Ovary (tissue), 9 donors: ENCODE results near the gene TFDP2. TPM values are rescaled to one million over a fixed set of nuclear protein-coding genes. Genes with fewer than 3 reads are reported as not detected.

Source experiments
- DNase-seq, 5 donors: peaks; one replicate each; pipeline ENCODE4 v3.0.0-alpha.2; 2019 to 2020
- H3K27ac ChIP-seq, 2 donors: fragments of 200-600 bp; one replicate each; pipeline versions ENCODE4 v1.5.1 to v1.8.0; 2019 to 2022
- H3K27me3 ChIP-seq: fragments of 200-600 bp; one replicate; pipeline ENCODE4 v1.8.0; 2022
- H3K36me3 ChIP-seq: fragments of 200-600 bp; sonication (generic); one replicate; pipeline ENCODE4 v1.5.1; 2019
- H3K4me1 ChIP-seq: one replicate; pipeline ENCODE4 v1.8.1; 2013; ENCODE audit warnings: mild to moderate bottlenecking, moderate library complexity; ENCODE audit not compliant: insufficient read depth
- H3K4me3 ChIP-seq: fragments of 200-600 bp; sonication (generic); one replicate; pipeline ENCODE4 v1.5.1; 2017
- H3K9me3 ChIP-seq, 2 donors: fragments of 200-600 bp in 1 of 2; sonication (generic) in 1 of 2; one replicate each; pipeline versions ENCODE4 v1.5.1 to v1.8.1; 2013 to 2019; ENCODE audit warnings: mild to moderate bottlenecking in 1 of 2, moderate library complexity in 1 of 2
- EP300 ChIP-seq: sonication (generic); formaldehyde crosslinking; IDR thresholded peaks from one replicate; pipeline ENCODE4 v1.6.1; 2017; ENCODE audit warnings: antibody characterized with exemption
- POLR2A ChIP-seq: fragments of 450-650 bp; IDR thresholded peaks from one replicate; pipeline ENCODE4 v1.6.1; 2017; ENCODE audit warnings: antibody characterized with exemption, mild to moderate bottlenecking, moderate library complexity
- WGBS, 3 donors: extraction: QIAGEN DNeasy Blood & Tissue Kit in 1 of 3; methylation state at CpG; one replicate each; pipeline versions ENCODE4 v1.1.5 to v1.1.7; 2013 to 2017; 5-methylcytosine and 5-hydroxymethylcytosine counted together
- intact Hi-C, 4 donors: fragments of 100-400 bp; cut with DNase I; formaldehyde crosslinking; loops; one replicate each; pipeline versions ENCODE4 v1.11.0 to v1.15.1; 2022 to 2023
- polyA plus RNA-seq, 2 donors: library from polyadenylated mRNA; stranded (reverse); fragments of 200-250 nt in 1 of 2; fragments of 350-450 nt in 1 of 2; fragmentation: Illumina TruSeq in 1 of 2; extraction: RNeasy Lipid Tissue Mini Kit (QIAGEN cat#74804) in 1 of 2; gene quantifications; one replicate each; pipeline ENCODE4 v1.2.3, GENCODE V29; 2013 to 2014
- total RNA-seq, 7 donors: library from RNA; depleted of rRNA in 2 of 7; stranded (reverse); fragments of >200 nt in 2 of 7; fragmentation: NEBNext Ultra II Directional in 3 of 7; extraction: Animal tissue kit (Norgen Biotek cat#: 25700) in 3 of 7; gene quantifications; one replicate each; pipeline versions ENCODE4 v1.1.0 to v1.2.4, GENCODE V29; 2016 to 2023
- TF ChIP-seq, protein P1 (sequence below), 3 donors: fragments of 450-650 bp in 2 of 3; fragments of 200-600 bp in 1 of 3; IDR thresholded peaks; one replicate each; pipeline versions ENCODE4 v1.5.1 to v1.8.0; 2016 to 2022; ENCODE audit warnings: antibody characterized with exemption in 3 of 3, mild to moderate bottlenecking in 1 of 3
- donor health status: DM: no; HTN: no; CAD: no; lungs with moderate emphysema.
- donor health status: DM: no; HTN: no; CAD: no.
- donor health status: Bipolar disorder and iron deficiency.
- donor health status: DM: yes; HTN: yes; CAD: no.
- donor health status: DM: no; HTN: no; CAD: no.
- donor health status: DM: yes; HTN: yes; CAD: no.

TFDP2 gene
- total and polyA plus RNA-seq, 9 donors: 25.7 to 89.8 (median 78.4) TPM

DNA sequence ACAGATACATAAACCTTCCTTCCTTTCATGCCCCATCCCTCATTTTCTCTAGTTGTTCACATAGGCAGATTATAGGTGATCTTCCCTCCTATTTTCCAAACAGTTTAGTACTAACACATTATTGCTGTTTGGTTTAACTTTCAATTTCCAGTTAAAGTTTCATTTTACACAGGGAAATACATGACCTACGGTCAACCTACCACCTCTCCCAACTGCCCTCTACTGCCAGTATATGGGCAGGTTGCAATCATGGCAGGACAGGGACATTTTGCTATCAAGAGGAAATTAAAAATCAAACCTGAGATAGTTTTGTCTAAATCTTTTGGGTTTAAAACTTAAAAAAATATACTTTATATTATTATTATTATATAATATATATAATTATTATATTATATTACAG is 26.1 kb upstream of the TFDP2 start:
- no peaks in the 10 kb centered on the region for H3K36me3 ChIP-seq
- H3K4me3 ChIP-seq: no peak overlapping the region
- TF ChIP-seq, protein P1, sequence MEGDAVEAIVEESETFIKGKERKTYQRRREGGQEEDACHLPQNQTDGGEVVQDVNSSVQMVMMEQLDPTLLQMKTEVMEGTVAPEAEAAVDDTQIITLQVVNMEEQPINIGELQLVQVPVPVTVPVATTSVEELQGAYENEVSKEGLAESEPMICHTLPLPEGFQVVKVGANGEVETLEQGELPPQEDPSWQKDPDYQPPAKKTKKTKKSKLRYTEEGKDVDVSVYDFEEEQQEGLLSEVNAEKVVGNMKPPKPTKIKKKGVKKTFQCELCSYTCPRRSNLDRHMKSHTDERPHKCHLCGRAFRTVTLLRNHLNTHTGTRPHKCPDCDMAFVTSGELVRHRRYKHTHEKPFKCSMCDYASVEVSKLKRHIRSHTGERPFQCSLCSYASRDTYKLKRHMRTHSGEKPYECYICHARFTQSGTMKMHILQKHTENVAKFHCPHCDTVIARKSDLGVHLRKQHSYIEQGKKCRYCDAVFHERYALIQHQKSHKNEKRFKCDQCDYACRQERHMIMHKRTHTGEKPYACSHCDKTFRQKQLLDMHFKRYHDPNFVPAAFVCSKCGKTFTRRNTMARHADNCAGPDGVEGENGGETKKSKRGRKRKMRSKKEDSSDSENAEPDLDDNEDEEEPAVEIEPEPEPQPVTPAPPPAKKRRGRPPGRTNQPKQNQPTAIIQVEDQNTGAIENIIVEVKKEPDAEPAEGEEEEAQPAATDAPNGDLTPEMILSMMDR (IDR thresholded peaks at IDR 0.05): no peak
- TF ChIP-seq EP300 (no peak), POLR2A (no peak)
- no peak overlapping the region for H3K27ac ChIP-seq
- no peaks in the 10 kb centered on the region for H3K27me3 ChIP-seq
- intact Hi-C loops: no loop called here
- WGBS, 3 donors: 91 to 96% (median 93%) methylated on average over 1 of the region's 1 CpG
- DNase-seq: no peak
- H3K9me3 ChIP-seq: no peaks in the 10 kb centered on the region
- no peaks in the 10 kb centered on the region for H3K4me1 ChIP-seq

DNA sequence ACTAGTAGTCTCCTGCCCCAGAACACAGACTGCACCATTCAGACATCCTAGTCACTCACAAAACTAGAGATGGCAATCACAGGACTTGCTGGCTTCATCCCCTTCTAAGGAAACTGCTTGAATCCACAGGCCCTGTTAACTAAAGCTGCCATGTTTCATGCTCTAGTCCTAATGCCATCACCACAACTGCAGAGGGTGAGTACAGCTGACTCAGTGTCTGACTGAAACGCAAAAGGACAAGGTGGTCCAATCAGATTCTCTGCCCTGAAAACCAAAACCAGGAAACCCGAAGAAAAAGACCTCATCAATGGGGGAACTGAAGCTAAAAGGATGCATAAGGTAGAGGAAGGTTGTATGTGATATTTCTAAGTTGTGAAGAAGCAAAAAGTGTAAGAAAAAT is 25.2 kb upstream of the TFDP2 start:
- H3K4me1 ChIP-seq: no peaks in the 10 kb centered on the region
- intact Hi-C loops: no loop called here
- 92 to 95% (median 93%) methylated on average over 2 of the region's 2 CpGs for WGBS, 3 donors

DNA sequence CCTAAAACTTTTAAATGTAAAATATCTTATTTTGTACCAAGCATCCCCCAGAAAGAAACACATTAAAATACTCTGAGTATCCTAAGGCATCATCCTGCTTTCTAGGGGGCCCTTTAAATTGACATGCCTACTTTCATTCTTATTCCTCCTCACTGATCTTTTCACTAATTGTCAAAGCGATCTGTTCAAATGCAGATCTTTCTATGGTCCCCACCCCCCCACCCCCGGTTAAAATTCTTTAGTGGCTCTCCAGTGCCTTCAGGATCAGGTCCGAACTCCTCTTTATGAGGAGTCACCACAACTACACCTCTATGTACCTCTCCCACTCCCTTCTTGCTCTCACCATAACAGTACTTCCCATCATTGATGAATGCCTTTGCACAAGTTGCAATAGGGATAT is 19.2 kb upstream of the TFDP2 start:
- no peaks in the 10 kb centered on the region for H3K27me3 ChIP-seq
- H3K36me3 ChIP-seq: no peaks in the 10 kb centered on the region
- H3K27ac ChIP-seq: no peak overlapping the region
- intact Hi-C loops: no loop called here
- WGBS, 3 donors: 73 to 78% (median 76%) methylated on average over 3 of the region's 3 CpGs
- H3K9me3 ChIP-seq: no peaks in the 10 kb centered on the region
- H3K4me3 ChIP-seq: no peak overlapping the region
- no peak for TF ChIP-seq POLR2A
- no peaks in the 10 kb centered on the region for H3K4me1 ChIP-seq
- DNase-seq: no peak

More for the DNA sequence above, 25.2 kb upstream of the TFDP2 start:
- H3K4me3 ChIP-seq: no peak overlapping the region
- no peak overlapping the region for H3K27ac ChIP-seq
- H3K9me3 ChIP-seq: no peaks in the 10 kb centered on the region
- no peaks in the 10 kb centered on the region for H3K36me3 ChIP-seq
- H3K27me3 ChIP-seq: no peaks in the 10 kb centered on the region
- TF ChIP-seq POLR2A: no peak
- TF ChIP-seq EP300: no peak
- TF ChIP-seq, protein P1 (IDR thresholded peaks at IDR 0.05): no peak
- no peak for DNase-seq

DNA sequence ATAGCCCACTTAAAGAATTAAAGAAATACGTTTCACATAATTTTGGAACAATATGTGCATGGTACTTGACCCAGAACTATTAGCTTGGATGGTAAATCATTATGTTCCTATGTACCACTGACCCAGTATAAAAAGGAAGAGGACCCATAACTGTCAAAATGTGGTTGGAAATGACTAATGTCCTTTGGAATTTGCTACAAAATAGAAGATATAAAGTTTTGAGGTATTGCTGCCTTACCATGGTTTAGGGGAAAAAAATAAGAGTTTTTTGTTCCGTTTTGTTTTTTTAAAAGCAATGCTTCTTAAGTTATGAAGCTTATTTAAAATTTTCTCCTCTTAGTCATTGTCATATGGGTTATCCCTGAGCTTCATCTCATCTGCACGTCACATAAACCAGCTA is 15.8 kb upstream of the TFDP2 start:
- Histone ChIP-seq H3K9me3 (no peaks in the 10 kb centered on the region), H3K27me3 (no peaks in the 10 kb centered on the region), H3K27ac (no peak overlapping the region), H3K4me1 (no peaks in the 10 kb centered on the region), H3K4me3 (no peak overlapping the region), H3K36me3 (no peaks in the 10 kb centered on the region)
- WGBS, 3 donors: 95 to 96% (median 95%) methylated on average over 3 of the region's 3 CpGs
- TF ChIP-seq POLR2A: no peak
- TF ChIP-seq EP300: no peak
- TF ChIP-seq, protein P1 (IDR thresholded peaks at IDR 0.05): no peak
- DNase-seq: no peak
- intact Hi-C loops: no loop called here

DNA sequence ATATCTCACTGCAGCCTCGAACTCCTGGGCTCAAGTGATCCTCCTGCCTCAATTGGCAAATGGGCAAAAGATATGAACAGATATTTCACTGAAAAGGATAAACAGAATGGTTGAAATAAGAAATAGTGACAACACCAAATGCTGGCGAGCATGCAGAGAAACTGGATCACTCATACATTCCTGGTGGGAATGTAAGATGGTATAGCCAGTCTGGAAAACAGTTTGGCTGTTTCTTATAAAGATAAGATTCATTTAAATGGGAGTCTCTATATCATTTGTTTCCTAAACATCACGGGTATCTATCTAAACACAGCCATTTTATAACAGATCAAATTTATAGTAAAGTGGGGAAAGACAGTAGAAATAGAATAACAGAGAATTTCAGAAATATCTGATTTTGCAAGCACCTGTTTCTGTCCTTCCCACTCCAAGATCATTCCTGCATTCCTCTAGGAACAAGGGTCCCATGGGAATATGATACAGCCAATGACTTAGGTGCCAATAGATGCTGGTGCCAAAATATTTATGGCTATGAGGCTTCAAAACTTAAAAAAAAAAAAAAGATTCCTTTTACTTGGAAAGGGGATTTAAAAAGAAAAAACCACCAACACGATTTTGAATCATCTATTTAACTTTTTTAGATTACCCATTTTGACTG is 9.9 kb upstream of the TFDP2 start:
- intact Hi-C loops: no loop called here
- Histone ChIP-seq H3K27ac (no peak overlapping the region), H3K4me3 (no peak overlapping the region), H3K27me3 (no peaks in the 10 kb centered on the region), H3K9me3 (no peaks in the 10 kb centered on the region), H3K36me3 (no peaks in the 10 kb centered on the region), H3K4me1 (no peaks in the 10 kb centered on the region)
- WGBS, 3 donors: 69 to 83% (median 77%) methylated on average over 4 of the region's 4 CpGs
- TF ChIP-seq POLR2A: no peak
- no peak for TF ChIP-seq EP300
- TF ChIP-seq, protein P1 (IDR thresholded peaks at IDR 0.05): no peak
- no peak for DNase-seq
